GM18873 (cell line): ENCODE data around the gene ERMARD.
"Not testable (repeated sequence)": the region's sequence is repeated elsewhere in the genome, so short reads cannot be mapped to it uniquely, and the experiment has no call there.

ENCODE experiments used
- ATAC-seq: cut with Tn5 transposase; IDR thresholded peaks from one replicate; pipeline ENCODE4 v1.9.1; 2021; ENCODE audit warnings: mild to moderate bottlenecking, moderate library complexity, moderate number of reproducible peaks; ENCODE audit not compliant: unreplicated experiment, low FRiP score

ERMARD gene

GRCh38 chr6:169729961-169730360 is 21.5 kb upstream of the ERMARD start:
- ATAC-seq = no peak

- no peak for ATAC-seq
Observed at GRCh38 chr6:169738204-169738975, 13.0 kb upstream of the ERMARD start.

- no peak for ATAC-seq
Observed at GRCh38 chr6:169738976-169739529, 12.4 kb upstream of the ERMARD start.

GRCh38 chr6:169741344-169741743 is 10.1 kb upstream of the ERMARD start:
- ATAC-seq = no peak

GRCh38 chr6:169745405-169745804 is 6.0 kb upstream of the ERMARD start:
- ATAC-seq = no peak

GRCh38 chr6:169746556-169746955 is 4.9 kb upstream of the ERMARD start:
- ATAC-seq = no peak

GRCh38 chr6:169752074-169752623 is 727 bp downstream of the ERMARD start:
- ATAC-seq = no peak

GRCh38 chr6:169755162-169755561 is 3.7 kb downstream of the ERMARD start:
- no peak for ATAC-seq

GRCh38 chr6:169763308-169763707 is 11.9 kb downstream of the ERMARD start:
- ATAC-seq = no peak

- ATAC-seq = no peak
Observed at GRCh38 chr6:169763881-169764280, 12.5 kb downstream of the ERMARD start.

- ATAC-seq = not testable (repeated sequence)
Observed at GRCh38 chr6:169765789-169766188, 14.4 kb downstream of the ERMARD start.

- no peak for ATAC-seq
Observed at GRCh38 chr6:169766232-169766631, 14.8 kb downstream of the ERMARD start.

- no peak for ATAC-seq
Observed at GRCh38 chr6:169766921-169767736, 15.7 kb downstream of the ERMARD start.

GRCh38 chr6:169774347-169774746 is 22.9 kb downstream of the ERMARD start:
- ATAC-seq = no peak

- no peak for ATAC-seq
Observed at GRCh38 chr6:169775321-169775720, 23.9 kb downstream of the ERMARD start.

- no peak for ATAC-seq
Observed at GRCh38 chr6:169776379-169776778, 25.0 kb downstream of the ERMARD start.

- ATAC-seq = no peak
Observed at GRCh38 chr6:169777896-169778295, 26.5 kb downstream of the ERMARD start.

GRCh38 chr6:169778646-169779045 is 27.2 kb downstream of the ERMARD start:
- no peak for ATAC-seq

- ATAC-seq = no peak
Observed at GRCh38 chr6:169779092-169779815, 27.8 kb downstream of the ERMARD start.

GRCh38 chr6:169779896-169780295 is 28.5 kb downstream of the ERMARD start:
- ATAC-seq = no peak
